ENCODE data around the gene ADCYAP1.

ADCYAP1 gene

DNA sequence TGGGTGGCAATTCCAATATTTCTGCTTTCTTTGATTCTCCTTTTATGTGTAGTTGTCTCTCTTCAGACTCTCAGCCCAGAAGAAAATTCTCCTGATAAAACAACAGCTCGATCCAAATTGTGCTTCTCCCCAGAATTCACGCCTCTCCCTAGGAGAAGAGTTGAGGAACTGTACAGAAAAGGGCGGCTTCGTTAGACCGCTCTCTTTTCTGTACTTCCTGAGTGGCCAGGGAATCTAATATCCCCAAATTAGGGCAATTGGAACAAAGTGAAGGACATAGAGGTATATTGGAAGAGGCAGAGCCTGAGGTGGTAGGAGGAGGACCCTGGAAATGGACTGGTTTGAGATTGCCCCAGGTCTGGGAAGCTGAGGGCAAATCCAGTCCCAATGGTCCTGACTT is 5.6 kb downstream of the ADCYAP1 start:
- ATAC-seq: no peak

DNA sequence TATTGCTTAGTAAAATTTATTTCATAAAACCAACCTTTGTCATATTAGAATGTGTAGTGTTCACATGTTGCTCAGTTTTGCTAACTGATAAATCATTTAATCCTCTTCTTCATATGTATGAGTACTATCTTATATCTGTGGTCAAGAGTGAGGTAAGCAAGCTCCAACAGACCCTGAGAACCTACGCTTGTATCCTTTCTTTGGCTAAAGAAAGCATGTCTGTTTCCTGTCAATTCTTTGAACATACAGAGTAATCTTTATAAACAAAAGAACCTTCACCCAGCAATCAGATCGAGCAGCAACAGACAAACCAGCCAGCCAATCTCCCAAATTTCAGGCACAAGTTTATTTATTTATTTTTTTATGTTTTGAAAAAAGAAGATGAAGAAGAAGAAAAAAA is 6.4 kb downstream of the ADCYAP1 start:
- ATAC-seq: no peak

DNA sequence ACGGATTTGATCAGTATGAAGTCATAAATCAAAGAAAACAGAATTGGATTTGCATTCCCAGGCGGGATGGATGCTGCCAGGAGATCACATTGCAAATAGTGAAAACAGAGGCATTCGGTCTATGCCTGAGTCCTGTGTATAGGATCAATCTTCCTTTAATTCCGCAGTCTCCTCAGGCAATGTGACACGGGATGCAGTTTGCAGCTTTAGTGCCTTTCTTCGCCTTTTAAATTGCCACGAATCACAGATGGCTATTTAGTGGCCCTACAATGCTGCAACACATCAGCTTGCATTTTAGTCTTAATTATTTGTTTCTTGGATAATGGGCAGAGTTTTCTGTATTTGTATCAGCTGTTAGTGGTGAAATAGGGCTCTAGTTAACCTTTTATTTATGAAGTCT is 6.8 kb downstream of the ADCYAP1 start:
- ATAC-seq: no peak

DNA sequence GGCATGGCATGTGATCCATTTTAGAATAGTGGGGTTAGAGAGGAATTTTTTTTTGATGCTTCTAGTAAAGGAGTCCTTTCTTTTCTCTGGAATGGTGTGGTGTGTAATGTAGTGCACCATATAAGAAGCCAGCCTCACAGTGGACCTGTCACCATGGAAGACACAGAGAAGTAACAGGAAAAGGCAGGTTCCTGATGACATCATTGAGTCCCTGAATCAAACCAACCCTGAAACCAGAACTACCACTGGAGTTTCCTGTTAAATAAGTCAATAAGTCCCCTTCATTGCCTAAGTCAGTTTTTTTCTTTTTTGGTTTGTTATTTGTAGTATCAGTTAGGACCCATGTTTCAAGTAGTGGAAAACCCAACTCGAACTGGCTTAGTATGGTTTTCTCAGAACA is 11.9 kb downstream of the ADCYAP1 start:
- ATAC-seq: no peak

DNA sequence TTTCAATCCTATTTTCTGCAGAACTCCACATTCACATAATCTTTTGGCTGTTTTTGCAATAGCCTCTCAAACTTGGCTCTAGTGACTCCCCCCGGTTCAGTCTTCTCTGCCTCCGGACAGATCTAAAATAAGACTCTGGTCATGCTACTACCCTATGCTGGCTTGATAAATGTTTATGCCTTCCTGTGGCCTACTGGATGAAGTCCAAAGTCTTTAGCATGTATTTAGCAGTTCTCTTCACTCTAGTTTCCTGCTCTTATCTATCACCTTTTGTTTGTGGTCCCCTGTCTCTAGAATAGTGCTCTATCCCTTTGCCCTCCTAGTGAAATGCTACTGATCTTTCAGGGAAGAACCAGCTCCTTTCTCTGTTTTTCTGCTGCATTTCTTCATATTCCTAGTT is 14.4 kb downstream of the ADCYAP1 start:
- no peak for ATAC-seq

DNA sequence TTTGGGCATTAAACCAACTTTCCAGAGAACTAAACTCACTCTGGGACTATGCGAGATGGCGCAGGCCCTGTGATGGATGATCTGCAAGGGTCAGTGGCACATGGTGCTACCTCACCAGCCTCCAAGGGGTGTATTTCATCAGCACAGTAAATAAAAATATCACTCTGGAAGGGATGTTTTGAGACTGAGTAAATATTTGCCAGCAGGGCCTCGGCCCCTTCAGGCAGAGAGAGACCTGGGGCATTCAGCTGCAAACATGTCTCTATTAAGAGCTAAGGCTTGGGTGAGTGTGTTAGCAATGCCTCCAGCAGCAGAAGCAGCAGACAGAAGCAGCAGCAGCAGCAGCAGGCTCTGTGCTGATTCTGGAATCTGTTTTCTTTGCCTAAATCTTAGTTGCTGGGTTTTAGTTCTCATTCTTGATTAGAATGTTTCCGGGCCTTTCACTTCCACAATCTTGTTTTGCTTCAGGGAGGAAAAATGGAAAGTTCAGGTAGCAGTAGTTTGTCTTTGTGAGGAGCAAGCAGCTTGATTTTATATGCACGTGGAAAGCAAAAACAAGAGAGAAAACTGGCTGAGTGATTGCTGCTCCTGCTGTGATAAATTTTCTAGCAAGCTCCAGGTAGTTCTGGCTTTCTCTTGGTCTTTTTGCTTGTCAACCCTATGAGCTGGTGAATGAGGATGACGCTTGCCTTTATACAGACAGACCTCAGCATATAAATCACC is 18.6 kb downstream of the ADCYAP1 start:
- ATAC-seq: no peak

DNA sequence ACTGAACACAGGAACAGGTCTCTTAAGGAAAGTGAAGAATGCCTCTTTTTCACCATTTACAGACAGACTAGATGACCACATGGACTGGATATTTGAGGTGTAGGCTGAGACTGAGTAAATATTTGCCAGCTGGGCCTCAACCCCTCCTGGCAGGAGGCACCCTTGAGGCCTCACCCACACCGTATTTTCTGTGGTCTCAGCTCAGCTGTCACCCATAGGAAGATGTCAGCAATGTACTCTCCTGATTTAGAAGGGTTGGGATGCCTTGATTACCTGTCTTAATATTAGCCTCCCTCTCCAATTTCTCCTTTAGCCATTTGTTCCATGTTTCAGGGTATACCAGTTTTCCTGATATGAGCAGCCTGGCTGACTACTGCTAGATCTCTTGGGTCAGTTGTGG is 20.3 kb downstream of the ADCYAP1 start:
- ATAC-seq: no peak

DNA sequence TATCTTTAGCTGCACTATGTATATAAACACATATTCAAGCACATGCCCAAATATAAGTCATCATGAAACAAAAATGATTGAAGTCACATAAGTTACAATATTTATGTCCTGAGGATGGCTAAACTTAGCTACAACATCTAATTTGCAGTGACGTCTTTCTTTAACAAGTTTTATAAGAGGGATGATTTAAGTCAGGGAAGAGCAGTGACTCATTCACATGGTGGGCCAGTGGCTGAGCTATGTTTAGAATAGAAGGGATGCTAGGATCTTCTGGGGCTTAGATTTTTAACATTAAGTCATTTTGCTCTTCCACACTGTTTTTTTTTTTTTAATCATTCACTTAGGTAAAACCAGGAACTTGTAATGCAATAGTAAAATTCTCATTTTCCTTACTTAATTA is 22.3 kb downstream of the ADCYAP1 start:
- ATAC-seq: no peak

DNA sequence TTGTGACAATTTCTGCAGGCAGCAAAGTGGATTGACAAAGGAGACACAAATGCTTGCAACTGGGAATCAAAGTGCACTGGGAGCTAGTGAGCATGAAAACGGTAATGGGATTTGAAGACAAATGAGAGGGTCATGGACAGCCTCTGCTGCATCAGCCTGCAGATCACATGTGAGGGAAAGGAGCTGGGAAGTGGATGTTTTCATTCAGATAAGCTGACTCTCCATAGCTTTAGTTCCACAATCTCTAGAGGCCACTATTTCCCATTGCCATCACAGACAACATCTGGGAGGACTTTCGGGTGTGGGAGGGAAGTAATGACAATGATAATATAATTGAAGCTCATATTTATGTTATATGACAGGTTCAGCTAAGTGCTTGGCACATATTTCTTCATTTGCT is 28.4 kb downstream of the ADCYAP1 start:
- ATAC-seq: no peak

DNA sequence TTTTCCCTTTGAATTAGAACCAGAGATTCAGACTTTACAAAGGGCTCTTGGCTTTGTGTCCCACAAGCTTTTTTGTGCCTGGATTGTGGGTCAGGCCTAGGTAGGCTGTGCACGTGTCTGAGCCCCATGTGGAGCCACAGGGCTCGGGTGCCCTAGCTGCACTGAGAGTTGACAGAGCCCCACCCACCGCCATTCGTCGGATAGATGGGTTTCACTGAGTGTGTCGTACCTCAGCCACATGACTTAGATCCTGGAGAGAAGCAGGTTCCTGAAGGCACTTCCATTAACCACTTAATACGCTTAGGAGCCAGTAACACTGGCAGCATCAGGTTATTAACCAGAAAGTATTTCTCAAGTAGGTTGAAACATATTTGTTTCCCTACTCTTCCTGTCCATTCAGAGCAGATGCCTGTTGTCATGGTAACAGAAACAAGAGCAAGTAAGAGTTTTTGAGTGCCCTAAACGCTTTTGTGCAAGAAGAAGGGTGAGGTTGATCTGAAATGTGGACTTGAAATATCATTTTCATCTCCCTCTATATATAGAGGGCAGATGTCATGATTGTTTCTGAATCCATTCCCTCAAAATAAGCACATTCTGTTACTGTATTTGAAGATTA is 30.0 kb downstream of the ADCYAP1 start:
- no peak for ATAC-seq

DNA sequence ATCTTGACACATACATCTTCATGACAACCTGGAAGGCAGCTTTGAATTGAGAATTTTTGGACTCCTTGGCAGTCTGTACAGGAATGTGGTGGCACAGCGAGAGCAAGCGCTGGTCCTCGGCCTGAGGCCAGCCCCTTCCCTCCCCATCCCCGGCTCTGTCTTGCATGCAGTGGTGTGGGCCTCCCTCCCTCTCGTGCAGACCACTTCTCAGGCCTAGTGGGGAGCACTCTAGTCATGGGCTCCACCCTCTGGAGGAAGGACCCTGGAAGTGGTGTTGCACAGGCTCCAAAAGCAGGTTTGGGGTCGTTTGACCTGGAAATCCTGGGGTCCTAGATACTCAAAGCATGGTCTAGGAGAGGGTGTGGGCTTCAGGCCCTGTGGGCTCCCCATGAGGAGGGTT is 32.3 kb downstream of the ADCYAP1 start:
- no peak for ATAC-seq

DNA sequence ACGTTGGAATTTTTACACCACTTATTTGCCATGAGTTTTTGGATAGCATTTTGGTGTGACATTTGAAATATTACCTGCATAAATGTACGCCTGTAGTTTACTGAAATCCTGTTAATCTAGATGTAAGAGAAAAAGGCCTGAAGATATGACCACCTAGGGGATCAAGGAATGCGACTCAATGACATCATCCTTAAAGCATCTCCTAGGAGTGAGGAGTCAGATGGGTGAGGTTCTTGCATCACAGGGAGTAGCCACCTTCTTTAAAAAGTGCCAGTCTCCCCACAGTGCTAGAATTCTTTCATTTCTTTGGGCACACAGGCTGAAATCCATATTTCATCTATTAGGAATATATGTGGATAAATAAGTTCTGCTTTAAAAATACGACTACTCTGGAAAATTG is 34.5 kb downstream of the ADCYAP1 start:
- no peak for ATAC-seq

DNA sequence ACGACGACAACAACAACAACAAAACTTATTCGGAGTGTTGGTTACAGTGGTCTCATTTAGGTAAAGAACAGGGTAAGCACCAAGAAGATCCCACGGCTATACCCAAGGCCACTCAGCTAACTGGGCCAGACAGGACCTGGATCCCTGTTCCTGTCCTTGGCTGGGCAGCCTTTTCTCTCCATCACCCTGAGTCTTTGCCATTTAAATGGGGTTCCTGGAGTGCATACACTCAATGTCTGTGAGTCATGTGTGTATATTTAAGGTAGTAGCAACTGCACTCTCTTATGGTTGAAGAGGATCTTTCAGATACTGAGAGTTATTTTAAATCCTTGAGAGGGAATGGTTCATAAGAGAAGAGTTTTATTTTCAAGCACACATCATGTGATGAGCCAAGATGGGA is 35.3 kb downstream of the ADCYAP1 start:
- no peak for ATAC-seq

DNA sequence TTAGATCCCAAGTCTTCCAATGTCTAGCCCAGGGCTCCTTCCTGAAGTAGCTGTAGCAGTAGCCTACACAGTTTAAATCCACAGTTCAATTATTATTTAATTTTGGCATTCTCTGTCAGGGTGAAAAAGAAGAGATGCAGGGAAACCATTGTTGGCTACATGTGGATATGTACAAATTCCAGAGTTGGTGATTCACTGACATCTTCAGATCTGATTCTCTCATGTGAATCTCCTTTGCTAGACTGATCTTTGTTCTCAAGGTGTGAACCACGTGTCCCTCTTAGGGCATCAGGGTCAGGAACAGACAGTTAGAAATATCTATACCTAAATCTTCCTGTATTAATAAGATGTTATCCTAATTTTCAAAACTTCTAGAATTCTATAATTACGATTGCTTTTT is 36.7 kb downstream of the ADCYAP1 start:
- ATAC-seq: no peak

DNA sequence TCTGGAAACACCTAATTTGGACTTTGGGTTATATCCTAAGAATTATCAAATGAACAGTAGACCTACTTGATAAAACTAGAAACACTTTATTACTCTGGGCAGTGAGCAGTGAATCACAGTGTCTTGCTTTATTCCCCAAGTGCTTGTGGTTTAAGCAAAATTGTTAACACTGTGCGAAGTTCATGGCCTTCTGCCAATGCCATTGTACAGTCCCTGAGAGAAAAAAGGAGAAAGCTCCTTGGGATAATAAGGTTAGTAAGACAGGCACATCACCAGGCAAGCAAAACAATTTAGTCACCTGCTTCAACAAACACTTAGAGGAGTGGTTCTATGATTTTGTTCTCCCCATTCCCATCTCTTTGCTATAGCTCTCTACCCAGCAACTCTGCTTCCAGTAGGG is 39.8 kb downstream of the ADCYAP1 start:
- no peak for ATAC-seq

DNA sequence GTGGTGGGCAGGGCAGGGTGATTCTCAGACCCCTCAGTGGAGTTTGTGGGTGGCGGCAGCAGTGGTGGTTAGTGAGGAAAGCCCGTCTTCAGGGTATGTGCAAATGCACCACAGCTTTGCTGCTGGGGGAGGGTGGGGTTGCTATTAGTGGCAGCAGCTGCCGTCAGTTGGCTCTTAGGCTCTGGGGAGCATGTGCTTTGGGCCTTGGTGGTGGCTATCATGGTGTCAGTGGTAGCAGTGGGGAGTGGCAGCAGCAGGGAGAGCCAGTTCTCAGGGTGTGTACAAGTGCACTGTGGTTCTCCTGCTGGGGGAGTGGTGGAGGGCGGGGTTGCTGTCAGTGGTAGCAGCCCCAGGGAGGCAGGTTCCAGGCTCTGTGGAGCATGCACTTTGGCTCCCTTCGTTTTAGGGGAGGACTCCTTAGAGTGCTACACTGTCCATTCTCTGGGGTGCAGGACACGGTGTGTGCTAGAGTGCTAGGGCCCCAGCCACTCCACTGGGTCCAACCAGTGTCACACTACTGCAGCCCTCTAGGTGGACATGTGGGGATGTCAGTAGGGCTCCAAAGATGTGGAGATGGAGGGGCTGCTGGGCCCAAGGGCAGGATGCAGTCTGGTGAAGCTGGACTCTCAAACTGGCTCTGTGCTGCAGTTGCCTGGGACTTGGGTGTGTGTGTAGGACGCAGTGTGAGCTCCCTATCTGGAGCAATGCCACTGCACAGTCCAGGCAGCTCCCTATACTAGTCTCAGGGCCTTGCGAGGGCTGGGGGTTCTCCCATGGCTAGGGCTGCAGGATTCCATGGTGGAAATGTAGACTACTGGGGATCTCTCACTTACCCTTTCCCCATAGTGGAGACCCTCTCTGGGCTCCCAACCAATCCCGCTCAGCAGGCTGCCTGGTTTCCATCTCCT is 45.3 kb downstream of the ADCYAP1 start:
- ATAC-seq: no peak

DNA sequence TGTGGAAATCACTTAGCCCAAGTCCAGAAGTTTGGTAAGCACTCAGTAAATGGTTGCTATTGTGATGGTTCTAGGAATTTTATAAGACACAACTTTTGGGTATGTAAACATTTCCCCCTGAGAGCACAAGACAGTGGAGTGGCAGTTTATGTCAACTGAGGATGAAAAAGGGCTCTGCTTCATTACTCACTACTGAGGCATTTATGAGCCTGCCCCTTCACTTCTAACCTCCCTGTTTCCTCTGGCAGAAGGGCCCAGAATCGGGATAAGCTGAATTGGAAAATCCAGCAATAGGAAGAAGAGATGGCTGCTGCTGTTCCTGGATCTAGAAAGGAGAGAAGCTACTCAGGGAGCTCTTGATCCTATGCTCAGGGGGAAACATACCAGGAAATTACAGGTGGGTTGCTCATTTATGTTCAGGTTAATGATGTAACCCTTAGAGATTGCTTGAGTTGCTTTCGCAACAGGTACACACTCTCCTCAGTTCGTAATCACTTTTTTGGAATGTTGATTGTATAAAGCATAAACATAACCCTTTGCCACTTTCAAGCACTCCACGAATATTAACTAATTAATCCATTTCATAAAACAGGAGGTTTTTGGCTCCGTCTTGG is 46.3 kb downstream of the ADCYAP1 start:
- ATAC-seq: no peak

DNA sequence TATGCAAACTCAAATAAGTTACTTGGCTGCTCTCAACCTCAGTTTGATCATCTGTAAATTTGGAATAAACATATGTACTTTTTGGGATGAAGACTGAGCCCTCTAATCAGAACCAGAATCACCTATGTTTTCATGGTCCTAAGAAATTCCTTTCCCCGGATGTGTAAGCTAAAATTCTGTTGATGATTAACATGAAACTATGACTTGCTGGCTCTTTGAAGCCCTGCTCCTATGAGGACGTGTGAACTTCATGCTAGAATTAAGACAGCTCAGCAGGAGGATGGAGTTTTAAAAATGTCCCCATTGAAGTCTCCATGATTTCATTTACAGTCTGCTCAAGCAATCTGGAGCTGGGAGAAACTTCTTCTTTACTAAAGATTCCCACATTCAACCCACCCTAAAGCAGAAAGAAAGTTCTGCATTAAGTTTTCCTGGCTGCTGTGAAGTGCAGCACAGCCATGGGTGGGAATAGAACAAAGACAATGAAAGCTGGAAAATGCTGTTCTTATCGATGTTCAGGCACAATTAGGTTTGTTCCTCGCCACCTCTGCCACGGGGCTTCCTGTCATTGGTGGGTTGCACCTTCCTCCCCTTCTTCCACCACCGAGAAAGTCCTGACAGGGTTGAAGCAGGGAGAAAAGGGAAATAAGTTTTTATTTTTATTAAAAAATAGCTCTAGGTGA is 50.9 kb downstream of the ADCYAP1 start:
- ATAC-seq: no peak

DNA sequence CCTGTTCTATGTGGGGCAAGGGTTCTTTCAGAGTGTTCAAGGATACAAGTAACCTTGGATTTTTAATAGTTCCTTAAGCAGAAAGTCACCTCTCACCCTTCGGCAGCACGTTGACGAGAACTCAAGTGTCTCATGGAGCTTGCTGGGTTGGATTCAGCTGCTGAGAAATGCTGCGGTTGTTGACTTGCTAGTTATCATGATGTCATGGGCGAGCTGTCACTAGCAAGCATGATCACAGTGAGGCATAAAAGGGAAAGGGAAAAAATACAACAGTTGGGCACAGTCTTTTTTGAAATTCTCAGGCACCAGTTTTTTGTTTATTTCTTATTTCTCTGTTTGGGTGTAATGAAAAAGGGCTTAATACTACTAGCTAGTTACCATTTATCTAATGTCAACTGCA is 53.2 kb downstream of the ADCYAP1 start:
- ATAC-seq: no peak

DNA sequence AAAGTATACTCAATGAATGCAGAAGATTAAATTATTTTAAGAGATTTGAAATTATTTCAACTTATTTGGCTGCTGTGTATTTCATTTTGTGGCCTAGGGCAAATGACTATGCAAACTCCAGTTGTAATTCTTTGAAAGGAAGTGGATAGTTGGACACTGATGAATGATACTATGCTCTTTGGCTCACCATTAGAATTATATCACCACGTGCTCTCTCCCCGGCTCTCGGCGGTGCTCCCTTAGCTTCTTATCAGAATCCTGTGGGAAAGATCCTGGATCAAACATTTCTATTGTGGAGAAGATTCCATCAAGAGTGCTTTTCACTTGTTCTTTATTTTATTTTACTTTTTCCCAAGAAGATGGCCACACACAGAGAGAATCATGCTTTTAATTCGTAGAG is 55.2 kb downstream of the ADCYAP1 start:
- ATAC-seq: no peak

Data from activated CD4-positive, CD25-positive, alpha-beta regulatory T cell treated with anti-CD3 and anti-CD28 coated beads, Interleukin-2, amount 50 U/mL, for 24 hours (primary cell).